ENCODE results near the gene STUB1.

- TF ChIP-seq EZH2 (IDR thresholded peaks at IDR 0.05; ENCODE audit: insufficient read depth, poor library complexity, severe bottlenecking) (no peak), EZH2phosphoT487 (IDR thresholded peaks at IDR 0.05; ENCODE audit: insufficient read depth, low read depth) (no peak)
Observed at GRCh38 chr16:680967-681745, 946 bp downstream of the STUB1 start.

All from GM23248 (cell line).